Body of pancreas (tissue), 4 donors: ENCODE results near the gene PSMD12. TPM values are rescaled to one million over a fixed set of nuclear protein-coding genes. Genes with fewer than 3 reads are reported as not detected.

Experiments used
- ATAC-seq: fragments of 150-250 bp; one replicate; pipeline ENCODE4 v1.9.1; 2016
- DNase-seq, 4 donors: peaks; one replicate each; pipeline ENCODE4 v3.0.0-alpha.2; 2019
- H3K27ac ChIP-seq, 4 donors: fragments of 200-600 bp; sonication (generic); 1 replicate in 3 of 4; 2 replicates in 1 of 4; pipeline versions ENCODE4 v1.5.1 to v1.6.1; 2016 to 2019; ENCODE audit warnings: mild to moderate bottlenecking in 1 of 4, mixed read lengths in 1 of 4, moderate library complexity in 1 of 4
- H3K27me3 ChIP-seq, 2 donors: fragments of 200-600 bp; sonication (generic); one replicate each; pipeline ENCODE4 v1.6.0; 2016; ENCODE audit warnings: mild to moderate bottlenecking in 1 of 2
- H3K36me3 ChIP-seq, 2 donors: fragments of 200-600 bp; sonication (generic); replicated peaks in 1 of 2; 2 replicates each; pipeline ENCODE4 v1.5.1; 2016; ENCODE audit warnings: low read depth in 2 of 2; ENCODE audit not compliant: insufficient read depth in 1 of 2
- H3K4me1 ChIP-seq: fragments of 200-600 bp; sonication (generic); one replicate; pipeline ENCODE4 v1.6.0; 2016
- H3K4me3 ChIP-seq, 2 donors: fragments of 200-600 bp; sonication (generic); 1 replicate in 1 of 2; 2 replicates in 1 of 2; pipeline ENCODE4 v1.5.1; 2016 to 2019
- H3K9me3 ChIP-seq, 3 donors: fragments of 200-600 bp; sonication (generic); 1 replicate in 2 of 3; 2 replicates in 1 of 3; pipeline ENCODE4 v1.5.1; 2016
- CTCF ChIP-seq, 7 experiments: fragments of 450-650 bp in 4 of 7; fragments of 200-600 bp in 3 of 7; sonication (generic) in 3 of 7; IDR thresholded peaks; one replicate each; pipeline ENCODE4 v1.5.1; 2016 to 2019; ENCODE audit warnings: antibody characterized with exemption in 7 of 7
- POLR2A ChIP-seq, 3 donors: fragments of 450-650 bp; IDR thresholded peaks; one replicate each; pipeline ENCODE4 v1.6.1; 2016; ENCODE audit warnings: antibody characterized with exemption in 3 of 3, mild to moderate bottlenecking in 2 of 3
- WGBS, 2 donors: methylation state at CpG; one replicate each; pipeline ENCODE4 v1.1.5; 2017; 5-methylcytosine and 5-hydroxymethylcytosine counted together
- intact Hi-C: fragments of 100-400 bp; cut with DNase I; formaldehyde crosslinking; loops from one replicate; pipeline ENCODE4 v1.15.1; 2023
- total RNA-seq, 2 donors: library from RNA; depleted of rRNA; stranded (reverse); fragments of >200 nt; gene quantifications; one replicate each; pipeline ENCODE4 v1.1.0, GENCODE V29; 2016

The PSMD12 gene
- total RNA-seq, 2 donors from 2014 or later: 12.2 to 14.0 TPM

GRCh38 chr17:67393809-67394397, 27.5 kb upstream of the PSMD12 start:
- Histone ChIP-seq H3K27me3 (no peaks in the 10 kb centered on the region), H3K36me3 (no peaks in the 10 kb centered on the region), H3K4me3 (no peak overlapping the region), H3K9me3 (no peaks in the 10 kb centered on the region), H3K27ac (no peak overlapping the region), H3K4me1 (peaks cover 25% of the 10 kb centered on the region)
- DNase-seq (no peak), ATAC-seq (no peak)
- TF ChIP-seq CTCF (IDR thresholded peaks at IDR 0.05): no peak
- no peak for TF ChIP-seq POLR2A (IDR thresholded peaks at IDR 0.05)
- intact Hi-C loops: no loop called here
- WGBS, 2 donors: 94% methylated on average over 9 of the region's 9 CpGs

GRCh38 chr17:67392111-67392510, 25.7 kb upstream of the PSMD12 start:
- WGBS, 2 donors: 96 to 97% methylated on average over 6 of the region's 6 CpGs
- intact Hi-C loops: no loop called here

DNA sequence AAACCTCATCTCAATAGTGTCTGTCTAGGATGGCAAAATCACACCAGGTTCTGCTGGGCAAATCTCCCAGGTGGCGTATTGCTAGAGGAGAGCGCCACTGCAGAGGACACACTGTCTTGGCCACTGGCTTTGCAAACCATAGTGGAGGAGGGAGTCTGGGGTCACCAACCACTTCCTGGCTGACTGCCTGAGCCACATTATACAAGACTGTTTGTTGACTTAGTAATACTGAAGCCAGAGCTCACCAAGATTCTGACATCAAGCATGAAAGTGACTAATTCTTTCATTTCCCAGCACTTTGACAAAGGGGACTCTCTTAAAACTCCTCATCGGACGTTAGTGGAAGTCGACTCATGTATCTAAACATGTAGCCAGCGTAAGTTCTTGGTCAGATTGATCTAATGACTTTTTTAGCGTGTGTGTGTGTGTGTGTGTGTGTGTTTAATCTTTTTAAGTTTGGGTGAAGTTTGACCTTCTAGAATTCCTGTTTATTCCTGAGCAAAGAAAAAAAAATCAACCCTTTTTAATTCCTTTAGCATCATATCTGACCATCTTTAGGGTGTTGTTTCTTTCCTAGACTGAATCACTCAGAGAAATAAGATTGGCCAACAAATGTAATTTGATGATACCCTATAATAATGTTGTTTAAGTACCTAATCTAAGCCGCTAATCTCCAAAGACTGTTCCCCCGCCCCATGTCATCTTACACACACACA, 24.4 kb upstream of the PSMD12 start:
- Histone ChIP-seq H3K27ac (peak overlapping the region; percentile 57 to 78 (median 63)), H3K4me3 (no peak overlapping the region), H3K36me3 (no peaks in the 10 kb centered on the region), H3K27me3 (no peaks in the 10 kb centered on the region), H3K4me1 (peaks cover 25% of the 10 kb centered on the region), H3K9me3 (no peaks in the 10 kb centered on the region)
- peak; percentile 71 to 87 (median 85) for DNase-seq
- intact Hi-C loops: no loop called here
- 19 to 26% methylated on average over 9 of the region's 9 CpGs for WGBS, 2 donors
- peak; percentile 88 for ATAC-seq
- TF ChIP-seq CTCF (IDR thresholded peaks at IDR 0.05) (no peak), POLR2A (IDR thresholded peaks at IDR 0.05) (peak in 1 of 3 donors; percentile 21)

More at GRCh38 chr17:67392111-67392510, 25.7 kb upstream of the PSMD12 start:
- Histone ChIP-seq H3K4me3 (no peak overlapping the region), H3K36me3 (no peaks in the 10 kb centered on the region), H3K27me3 (no peaks in the 10 kb centered on the region), H3K9me3 (no peaks in the 10 kb centered on the region), H3K27ac (no peak overlapping the region), H3K4me1 (peaks cover 25% of the 10 kb centered on the region)
- ATAC-seq (no peak), DNase-seq (no peak)
- TF ChIP-seq POLR2A (IDR thresholded peaks at IDR 0.05): no peak
- no peak for TF ChIP-seq CTCF (IDR thresholded peaks at IDR 0.05)

GRCh38 chr17:67390006-67390645, 23.7 kb upstream of the PSMD12 start:
- intact Hi-C loops: no loop called here
- 45 to 54% methylated on average over 6 of the region's 6 CpGs for WGBS, 2 donors
- peak; percentile 54 for ATAC-seq
- TF ChIP-seq POLR2A (IDR thresholded peaks at IDR 0.05): no peak
- no peak for TF ChIP-seq CTCF (IDR thresholded peaks at IDR 0.05)
- Histone ChIP-seq H3K9me3 (no peaks in the 10 kb centered on the region), H3K27ac (peak overlapping the region; percentile 57 to 78 (median 63)), H3K4me1 (peaks cover 25% of the 10 kb centered on the region), H3K4me3 (no peak overlapping the region), H3K27me3 (no peaks in the 10 kb centered on the region), H3K36me3 (no peaks in the 10 kb centered on the region)
- DNase-seq: peak in 2 of 4 donors; percentile 26 to 27
